ENCODE measurements around the gene POU2AF2.

GRCh38 chr11:111305876-111306275 is 60.4 kb downstream of the POU2AF2 start:
- TF ChIP-seq ZNF214 (tag by site-specific recombination; IDR thresholded peaks at IDR 0.05; ENCODE audit: borderline replicate concordance) (no peak), ZNF449 (tag by site-specific recombination; IDR thresholded peaks at IDR 0.05) (no peak), ZNF488 (tag by site-specific recombination; IDR thresholded peaks at IDR 0.05) (no peak), CTCF (tag by site-specific recombination; IDR thresholded peaks at IDR 0.05) (no peak), ZFP41 (tag by site-specific recombination; IDR thresholded peaks at IDR 0.05; ENCODE audit: borderline replicate concordance) (no peak), KLF10 (tag by site-specific recombination; IDR thresholded peaks at IDR 0.05) (no peak), KLF16 (tag by site-specific recombination; IDR thresholded peaks at IDR 0.05) (no peak), REST (tag by site-specific recombination; IDR thresholded peaks at IDR 0.05) (no peak), SP2 (tag by site-specific recombination; IDR thresholded peaks at IDR 0.05) (no peak), ZNF280C (tag by site-specific recombination; IDR thresholded peaks at IDR 0.05) (no peak), SALL2 (tag by site-specific recombination; IDR thresholded peaks at IDR 0.05; ENCODE audit: borderline replicate concordance) (no peak), KLF1 (tag by site-specific recombination; IDR thresholded peaks at IDR 0.05) (no peak), SCRT1 (tag by site-specific recombination; IDR thresholded peaks at IDR 0.05; ENCODE audit: borderline replicate concordance) (no peak), ATF2 (tag by site-specific recombination; IDR thresholded peaks at IDR 0.05; ENCODE audit: low read depth) (no peak)

All from HEK293 (cell line).